Stimulated activated memory B cell treated with anti-CD40 and anti-IgM and Interleukin-4, amounts not matched to agents 10 μg/mL and 1 μg/mL and 100 μg/mL, for 72 hours (primary cell): Measurements from ENCODE around the gene COMMD8.
"Not testable (repeated sequence)": the region's sequence is repeated elsewhere in the genome, so short reads cannot be mapped to it uniquely, and the experiment has no call there.

Experiments used
- ATAC-seq: fragments of 150-1000 bp; cut with Tn5 transposase; 2 replicates; pipeline ENCODE4 v1.10.0; 2021
- H3K27ac Mint-ChIP-seq: one replicate; pipeline ENCODE4 v1.8.0; 2022; ENCODE audit warnings: mild to moderate bottlenecking, mixed read lengths
- H3K27me3 Mint-ChIP-seq: one replicate; pipeline ENCODE4 v1.8.0; 2022; ENCODE audit warnings: mixed read lengths
- H3K36me3 Mint-ChIP-seq: one replicate; pipeline ENCODE4 v1.8.0; 2022; ENCODE audit warnings: mixed read lengths
- H3K4me1 Mint-ChIP-seq: one replicate; pipeline ENCODE4 v1.8.0; 2022; ENCODE audit warnings: mixed read lengths
- H3K4me3 Mint-ChIP-seq: one replicate; pipeline ENCODE4 v1.8.0; 2022; ENCODE audit warnings: mild to moderate bottlenecking, moderate library complexity, mixed read lengths
- H3K9me3 Mint-ChIP-seq: one replicate; pipeline ENCODE4 v1.8.0; 2022; ENCODE audit warnings: mixed read lengths

Gene COMMD8

GRCh38 chr4:47463235-47463956 lies at the start of gene COMMD8:
Gene COMMD8 (minus strand): TSS chr4:47463702. CDS start chr4:47463651, 51 bp downstream.
- H3K36me3 Mint-ChIP-seq = peaks cover 12% of the 10 kb centered on the region
- H3K9me3 Mint-ChIP-seq = no peaks in the 10 kb centered on the region
- H3K4me1 Mint-ChIP-seq = peaks cover 55% of the 10 kb centered on the region
- no peaks in the 10 kb centered on the region for H3K27me3 Mint-ChIP-seq
- H3K4me3 Mint-ChIP-seq = peak within 1 kb of the TSS; percentile 93
- peak within 1 kb of the TSS; percentile 92 for H3K27ac Mint-ChIP-seq
- ATAC-seq = peak; percentile 96

GRCh38 chr4:47510506-47511143 lies 47.1 kb upstream of the COMMD8 start:
- Mint-ChIP-seq H3K27ac (peak overlapping the region; percentile 72), H3K4me1 (peaks cover 50% of the 10 kb centered on the region), H3K36me3 (peaks cover 27% of the 10 kb centered on the region), H3K27me3 (no peaks in the 10 kb centered on the region), H3K4me3 (peak overlapping the region; percentile 8), H3K9me3 (no peaks in the 10 kb centered on the region)
- peak; percentile 97 for ATAC-seq

GRCh38 chr4:47505666-47506065 lies 42.2 kb upstream of the COMMD8 start:
- H3K27me3 Mint-ChIP-seq = no peaks in the 10 kb centered on the region
- no peaks in the 10 kb centered on the region for H3K9me3 Mint-ChIP-seq
- peaks cover 5% of the 10 kb centered on the region for H3K36me3 Mint-ChIP-seq
- no peak overlapping the region for H3K4me3 Mint-ChIP-seq
- ATAC-seq = no peak
- no peak overlapping the region for H3K27ac Mint-ChIP-seq
- peaks cover 28% of the 10 kb centered on the region for H3K4me1 Mint-ChIP-seq

GRCh38 chr4:47505147-47505546 lies 41.6 kb upstream of the COMMD8 start:
- Mint-ChIP-seq H3K9me3 (no peaks in the 10 kb centered on the region), H3K27me3 (no peaks in the 10 kb centered on the region), H3K4me3 (no peak overlapping the region), H3K4me1 (peaks cover 23% of the 10 kb centered on the region), H3K27ac (no peak overlapping the region), H3K36me3 (peaks cover 5% of the 10 kb centered on the region)
- no peak for ATAC-seq

- H3K36me3 Mint-ChIP-seq = peaks cover 5% of the 10 kb centered on the region
- no peak overlapping the region for H3K4me3 Mint-ChIP-seq
- H3K27me3 Mint-ChIP-seq = no peaks in the 10 kb centered on the region
- H3K9me3 Mint-ChIP-seq = no peaks in the 10 kb centered on the region
- H3K4me1 Mint-ChIP-seq = peaks cover 14% of the 10 kb centered on the region
- no peak for ATAC-seq
- no peak overlapping the region for H3K27ac Mint-ChIP-seq
Observed at GRCh38 chr4:47500776-47501175, 37.3 kb upstream of the COMMD8 start.

- H3K36me3 Mint-ChIP-seq = peaks cover 5% of the 10 kb centered on the region
- H3K9me3 Mint-ChIP-seq = no peaks in the 10 kb centered on the region
- peak; percentile 27 for ATAC-seq
- peaks cover 14% of the 10 kb centered on the region for H3K4me1 Mint-ChIP-seq
- H3K27me3 Mint-ChIP-seq = no peaks in the 10 kb centered on the region
- no peak overlapping the region for H3K4me3 Mint-ChIP-seq
- H3K27ac Mint-ChIP-seq = no peak overlapping the region
Observed at GRCh38 chr4:47499700-47500099, 36.2 kb upstream of the COMMD8 start.

- H3K9me3 Mint-ChIP-seq = no peaks in the 10 kb centered on the region
- no peak overlapping the region for H3K27ac Mint-ChIP-seq
- H3K4me3 Mint-ChIP-seq = peak overlapping the region; percentile 47
- peaks cover 5% of the 10 kb centered on the region for H3K36me3 Mint-ChIP-seq
- no peaks in the 10 kb centered on the region for H3K27me3 Mint-ChIP-seq
- peaks cover 18% of the 10 kb centered on the region for H3K4me1 Mint-ChIP-seq
- ATAC-seq = no peak
Observed at GRCh38 chr4:47498899-47499298, 35.4 kb upstream of the COMMD8 start.

GRCh38 chr4:47494124-47494430 lies 30.6 kb upstream of the COMMD8 start:
- Mint-ChIP-seq H3K27me3 (no peaks in the 10 kb centered on the region), H3K27ac (peak overlapping the region; percentile 54), H3K9me3 (no peaks in the 10 kb centered on the region), H3K4me3 (no peak overlapping the region), H3K36me3 (peaks cover 11% of the 10 kb centered on the region), H3K4me1 (peaks cover 56% of the 10 kb centered on the region)
- no peak for ATAC-seq

- ATAC-seq = peak; percentile 64
- no peaks in the 10 kb centered on the region for H3K9me3 Mint-ChIP-seq
- peaks cover 55% of the 10 kb centered on the region for H3K4me1 Mint-ChIP-seq
- H3K27me3 Mint-ChIP-seq = no peaks in the 10 kb centered on the region
- peak overlapping the region; percentile 54 for H3K27ac Mint-ChIP-seq
- peaks cover 11% of the 10 kb centered on the region for H3K36me3 Mint-ChIP-seq
- no peak overlapping the region for H3K4me3 Mint-ChIP-seq
Observed at GRCh38 chr4:47493238-47494123, 30.0 kb upstream of the COMMD8 start.

- Mint-ChIP-seq H3K27ac (no peak overlapping the region), H3K36me3 (peaks cover 11% of the 10 kb centered on the region), H3K9me3 (no peaks in the 10 kb centered on the region), H3K4me3 (no peak overlapping the region), H3K4me1 (peaks cover 57% of the 10 kb centered on the region), H3K27me3 (no peaks in the 10 kb centered on the region)
- peak; percentile 79 for ATAC-seq
Observed at GRCh38 chr4:47490550-47490949, 27.0 kb upstream of the COMMD8 start.

GRCh38 chr4:47488706-47489105 lies 25.2 kb upstream of the COMMD8 start:
- peaks cover 11% of the 10 kb centered on the region for H3K36me3 Mint-ChIP-seq
- H3K27ac Mint-ChIP-seq = no peak overlapping the region
- no peak overlapping the region for H3K4me3 Mint-ChIP-seq
- H3K27me3 Mint-ChIP-seq = no peaks in the 10 kb centered on the region
- ATAC-seq = no peak
- no peaks in the 10 kb centered on the region for H3K9me3 Mint-ChIP-seq
- H3K4me1 Mint-ChIP-seq = peaks cover 65% of the 10 kb centered on the region

GRCh38 chr4:47486727-47487126 lies 23.2 kb upstream of the COMMD8 start:
- not testable (repeated sequence) for ATAC-seq, H3K36me3 Mint-ChIP-seq, H3K27me3 Mint-ChIP-seq, H3K9me3 Mint-ChIP-seq, H3K27ac Mint-ChIP-seq
- H3K4me1 Mint-ChIP-seq = peaks cover 58% of the 10 kb centered on the region
- peak overlapping the region; percentile 92 for H3K4me3 Mint-ChIP-seq

- Mint-ChIP-seq H3K9me3 (no peaks in the 10 kb centered on the region), H3K4me3 (peak overlapping the region; percentile 92), H3K36me3 (peaks cover 4% of the 10 kb centered on the region), H3K4me1 (peaks cover 54% of the 10 kb centered on the region), H3K27ac (peak overlapping the region; percentile 97), H3K27me3 (no peaks in the 10 kb centered on the region)
- ATAC-seq = no peak
Observed at GRCh38 chr4:47486231-47486673, 22.8 kb upstream of the COMMD8 start.

- H3K4me3 Mint-ChIP-seq = peak overlapping the region; percentile 92
- H3K27me3 Mint-ChIP-seq = no peaks in the 10 kb centered on the region
- no peak for ATAC-seq
- no peaks in the 10 kb centered on the region for H3K9me3 Mint-ChIP-seq
- no peaks in the 10 kb centered on the region for H3K36me3 Mint-ChIP-seq
- peaks cover 49% of the 10 kb centered on the region for H3K4me1 Mint-ChIP-seq
- H3K27ac Mint-ChIP-seq = peak overlapping the region; percentile 97
Observed at GRCh38 chr4:47485768-47486167, 22.3 kb upstream of the COMMD8 start.

GRCh38 chr4:47485047-47485692 lies 21.7 kb upstream of the COMMD8 start, which contains the start of gene ATP10D:
Gene ATP10D (plus strand): TSS chr4:47485275. CDS start chr4:47512541, 27,266 bp downstream.
- Mint-ChIP-seq H3K4me3 (peak within 1 kb of the TSS; percentile 92), H3K9me3 (no peaks in the 10 kb centered on the region)
- ATAC-seq = peak; percentile 99

More at GRCh38 chr4:47485047-47485692, 21.7 kb upstream of the COMMD8 start, which contains the start of gene ATP10D:
- Mint-ChIP-seq H3K36me3 (no peaks in the 10 kb centered on the region), H3K27ac (peak within 1 kb of the TSS; percentile 97), H3K27me3 (no peaks in the 10 kb centered on the region), H3K4me1 (peaks cover 43% of the 10 kb centered on the region)
